SHP77 (cell line): ENCODE data around the gene CPEB4.

Source experiments
- DNase-seq, 2 experiments: peaks; one replicate each; lab custom pipeline; 2025; lab: John Stamatoyannopoulos, UW

CPEB4 gene

DNA sequence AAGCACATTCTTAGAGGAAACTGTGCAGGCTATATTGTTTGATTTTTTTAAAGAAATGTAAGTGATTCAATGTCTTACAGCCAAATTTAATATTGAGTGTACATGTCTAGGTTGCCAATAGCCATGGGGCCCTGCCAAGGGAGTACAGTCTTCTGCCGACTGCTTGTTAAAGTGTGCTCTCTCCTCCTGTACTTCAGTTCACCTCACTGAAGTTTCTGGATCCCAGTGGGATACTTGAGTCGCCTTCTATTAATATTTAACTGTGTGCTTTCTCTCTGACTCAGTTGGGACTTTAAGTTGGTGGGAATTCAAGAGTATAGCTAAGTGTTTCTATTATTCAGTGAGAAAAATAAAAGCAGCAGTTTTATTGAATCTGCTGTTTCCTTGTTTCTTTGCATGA lies 56.4 kb downstream of the CPEB4 start:
- no peak for DNase-seq

DNA sequence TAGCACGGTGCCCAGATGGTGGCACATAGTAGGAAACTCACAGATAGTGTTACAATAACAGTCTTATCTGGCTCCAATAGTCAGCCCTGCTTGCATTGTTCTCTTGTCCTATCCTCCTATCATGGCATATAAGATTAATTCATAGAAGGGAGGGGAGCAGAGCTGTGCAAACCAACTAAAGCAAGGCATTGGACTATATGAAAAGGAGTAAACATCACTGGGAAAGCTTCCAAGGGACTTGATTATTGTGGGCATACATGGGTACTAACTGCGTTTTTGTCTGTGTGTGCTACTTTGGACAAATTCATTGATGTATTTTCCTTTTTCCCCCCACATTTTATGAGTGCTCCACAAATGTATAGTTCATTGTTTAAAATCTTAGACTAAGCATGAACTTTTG lies 57.0 kb downstream of the CPEB4 start:
- no peak for DNase-seq

GRCh38 chr5:173946323-173946722 lies 58.2 kb downstream of the CPEB4 start:
- no peak for DNase-seq

GRCh38 chr5:173950829-173951228 lies 62.7 kb downstream of the CPEB4 start:
- no peak for DNase-seq

- DNase-seq, result no peak
Measured at GRCh38 chr5:173953528-173954090, 65.5 kb downstream of the CPEB4 start.

DNA sequence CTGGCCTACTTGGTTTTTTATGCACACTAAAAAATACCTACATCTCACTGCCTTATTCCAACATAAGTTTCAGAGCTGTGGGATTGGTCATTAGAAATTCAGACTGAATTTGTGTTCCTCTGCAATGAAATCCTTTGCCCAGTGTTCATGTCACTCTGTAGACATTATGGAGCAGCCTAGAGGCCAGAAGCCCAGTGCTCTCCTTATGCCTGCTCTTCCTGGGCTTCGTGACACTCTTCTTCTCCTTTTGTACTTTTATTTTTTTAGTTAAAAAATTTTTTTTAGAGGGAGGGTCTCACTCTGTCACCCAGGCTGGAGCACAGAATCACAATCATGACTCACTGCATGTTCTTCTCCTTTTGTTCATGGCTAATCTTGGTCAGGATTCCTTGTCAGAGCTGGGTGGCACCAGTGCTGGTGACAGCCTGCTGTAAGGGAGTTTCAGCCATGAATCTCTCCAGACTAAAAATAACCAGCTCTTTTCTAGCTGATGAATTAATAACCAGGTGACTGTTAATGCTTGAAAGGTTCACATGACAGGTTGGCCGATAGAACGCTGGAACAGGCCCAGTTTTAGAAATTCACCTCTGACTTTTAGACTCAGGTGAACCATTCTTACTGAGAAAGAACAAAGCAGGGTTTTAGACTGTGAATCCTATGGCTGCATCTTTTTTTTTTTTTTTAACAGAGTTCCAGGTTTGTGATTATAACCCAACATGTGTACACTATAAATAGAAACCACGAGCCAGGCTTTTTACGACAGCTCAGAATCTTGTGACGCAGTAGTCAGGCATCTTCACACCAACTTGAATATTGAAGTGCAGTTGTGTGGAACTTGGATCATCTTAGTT lies 66.7 kb downstream of the CPEB4 start:
- DNase-seq, result no peak

- no peak for DNase-seq
Measured at GRCh38 chr5:173960986-173961385, 72.8 kb downstream of the CPEB4 start.

- no peak for DNase-seq
Measured at GRCh38 chr5:173961418-173961817, 73.3 kb downstream of the CPEB4 start.

DNA sequence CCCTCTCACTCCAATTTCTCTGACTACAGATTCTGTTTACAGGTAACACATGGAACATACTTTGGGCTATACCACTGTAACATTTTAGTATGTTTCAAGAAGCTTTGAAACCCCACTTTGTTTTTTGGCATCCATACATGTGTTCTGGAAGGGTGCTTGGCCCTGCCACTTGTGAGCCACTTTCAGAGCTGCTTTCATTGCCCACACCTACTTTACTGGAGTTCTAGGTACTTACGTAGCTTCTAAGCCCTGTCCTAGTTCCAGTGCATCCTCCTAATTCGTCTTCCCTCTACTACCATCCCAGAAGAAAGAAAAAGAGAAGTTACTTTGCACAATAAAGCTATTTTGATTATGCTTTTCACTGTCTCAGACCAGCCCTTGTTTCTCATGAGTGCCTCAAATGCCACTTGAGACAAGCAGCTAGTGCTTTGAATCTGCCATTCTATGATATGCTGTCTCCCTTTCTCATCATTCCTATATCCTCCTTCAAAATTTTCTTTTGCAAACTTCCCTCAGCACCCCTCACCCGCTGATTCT lies 74.4 kb downstream of the CPEB4 start:
- DNase-seq, result no peak

DNA sequence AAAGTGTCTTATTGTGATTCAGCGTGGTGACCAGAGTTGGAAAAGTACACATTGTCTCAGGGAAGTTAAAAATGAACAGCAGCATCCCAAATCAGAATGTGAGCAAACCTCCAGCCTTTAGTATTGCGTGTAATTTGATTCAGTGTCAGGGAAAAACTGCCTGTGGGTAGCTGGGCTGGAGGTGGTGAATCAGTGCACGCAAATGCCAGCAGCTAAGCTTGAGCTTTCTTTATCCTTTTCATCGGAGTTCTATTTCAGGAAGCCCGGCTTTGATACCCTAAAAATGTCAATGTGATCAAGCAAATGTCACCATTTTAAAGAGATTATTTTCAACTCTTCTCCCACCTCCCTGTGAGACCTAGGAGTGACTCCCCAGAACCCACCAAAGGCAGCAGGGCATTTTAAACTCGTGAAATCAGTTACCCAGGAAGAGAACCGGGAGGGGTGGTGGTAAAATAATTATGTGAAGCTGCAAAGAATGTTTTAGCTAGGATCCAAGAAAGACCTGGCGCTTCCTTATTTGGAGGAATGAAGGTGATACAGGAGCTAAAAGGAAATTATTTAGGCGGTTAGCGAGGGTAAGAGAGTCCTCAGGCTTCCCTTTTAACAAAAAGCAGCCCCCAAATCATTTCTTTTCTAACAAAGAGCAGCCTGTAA lies 75.2 kb downstream of the CPEB4 start:
- no peak for DNase-seq

DNA sequence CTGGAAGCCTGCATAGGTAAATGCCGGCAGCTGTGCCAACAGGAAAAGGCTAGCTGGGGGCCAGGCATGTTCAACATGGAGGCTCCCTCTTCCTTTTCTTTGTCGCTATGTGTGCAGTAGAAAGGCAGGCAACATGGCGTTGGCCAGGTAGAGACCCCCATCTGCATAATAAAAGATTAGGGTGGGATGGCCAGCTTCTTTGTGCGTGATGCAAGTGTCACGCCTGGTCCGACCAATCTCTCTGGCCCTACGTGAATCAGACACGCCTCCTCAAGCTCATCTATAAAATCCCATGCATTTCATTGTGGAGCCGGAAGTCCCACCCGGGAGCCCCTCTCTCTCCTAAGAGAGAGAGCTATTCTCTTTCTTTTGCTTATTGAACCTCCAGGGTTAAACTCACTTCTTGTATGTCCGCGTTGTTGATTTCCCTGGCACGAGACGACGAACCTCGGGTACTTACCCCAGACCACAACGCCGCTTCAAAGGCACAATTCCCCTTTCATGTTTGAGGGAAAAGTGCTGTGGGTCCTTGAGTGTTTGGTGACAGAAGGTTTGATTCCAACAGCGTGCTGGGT lies 75.8 kb downstream of the CPEB4 start:
- DNase-seq, result peak in 1 of 2 experiments; percentile 41

DNA sequence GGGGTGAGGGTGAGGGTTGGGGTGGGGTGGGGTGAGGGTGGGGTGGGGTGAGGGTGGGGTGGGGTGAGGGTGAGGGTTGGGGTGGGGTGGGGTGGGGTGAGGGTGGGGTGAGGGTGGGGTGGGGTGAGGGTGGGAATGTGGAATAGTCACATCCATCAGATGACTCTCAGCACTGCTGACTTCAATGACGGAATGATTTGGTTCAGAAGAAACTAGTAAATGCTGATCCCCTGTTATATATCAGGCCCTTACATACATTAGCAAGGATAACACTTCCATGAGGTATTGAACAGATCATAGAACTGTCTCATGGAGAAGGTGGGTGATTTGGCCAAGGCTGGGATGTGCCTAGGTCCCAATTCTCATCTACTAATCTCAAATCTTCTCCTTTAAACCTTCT lies 76.4 kb downstream of the CPEB4 start:
- no peak for DNase-seq

- no peak for DNase-seq
Measured at GRCh38 chr5:173967241-173967640, 79.1 kb downstream of the CPEB4 start.

DNA sequence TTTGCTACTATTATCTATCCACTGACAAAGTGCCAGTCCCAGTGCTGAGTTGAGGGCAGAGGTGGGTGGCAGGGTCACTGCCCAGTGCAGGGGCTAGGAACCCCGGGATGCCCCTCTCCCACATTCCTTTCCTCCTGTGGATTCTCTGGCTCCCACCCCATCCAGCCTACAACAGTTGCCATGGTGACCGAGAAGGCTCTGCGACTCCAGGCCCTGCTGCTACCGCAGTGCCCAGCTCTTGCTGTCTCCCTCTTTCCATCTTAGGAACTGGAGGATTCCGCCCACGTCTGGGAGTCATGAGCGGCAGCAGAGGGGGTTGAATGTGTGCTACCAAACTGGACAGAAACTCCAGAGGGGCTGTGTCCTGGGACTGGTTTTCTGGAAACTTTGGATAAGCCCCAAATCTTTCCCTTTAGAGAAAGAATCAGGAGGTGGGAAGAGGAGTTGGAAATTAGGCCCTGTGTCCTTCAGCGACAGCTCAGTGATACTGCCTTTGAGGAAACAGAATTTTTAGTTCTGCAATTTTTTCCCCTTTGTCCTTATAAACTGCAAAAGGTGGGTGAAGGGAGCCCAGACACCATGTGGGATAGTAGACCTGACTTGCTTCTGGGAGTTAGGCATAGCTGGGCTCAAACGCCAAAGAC lies 80.1 kb downstream of the CPEB4 start:
- no peak for DNase-seq

- DNase-seq, result no peak
Measured at GRCh38 chr5:173969167-173970049, 81.3 kb downstream of the CPEB4 start.

DNA sequence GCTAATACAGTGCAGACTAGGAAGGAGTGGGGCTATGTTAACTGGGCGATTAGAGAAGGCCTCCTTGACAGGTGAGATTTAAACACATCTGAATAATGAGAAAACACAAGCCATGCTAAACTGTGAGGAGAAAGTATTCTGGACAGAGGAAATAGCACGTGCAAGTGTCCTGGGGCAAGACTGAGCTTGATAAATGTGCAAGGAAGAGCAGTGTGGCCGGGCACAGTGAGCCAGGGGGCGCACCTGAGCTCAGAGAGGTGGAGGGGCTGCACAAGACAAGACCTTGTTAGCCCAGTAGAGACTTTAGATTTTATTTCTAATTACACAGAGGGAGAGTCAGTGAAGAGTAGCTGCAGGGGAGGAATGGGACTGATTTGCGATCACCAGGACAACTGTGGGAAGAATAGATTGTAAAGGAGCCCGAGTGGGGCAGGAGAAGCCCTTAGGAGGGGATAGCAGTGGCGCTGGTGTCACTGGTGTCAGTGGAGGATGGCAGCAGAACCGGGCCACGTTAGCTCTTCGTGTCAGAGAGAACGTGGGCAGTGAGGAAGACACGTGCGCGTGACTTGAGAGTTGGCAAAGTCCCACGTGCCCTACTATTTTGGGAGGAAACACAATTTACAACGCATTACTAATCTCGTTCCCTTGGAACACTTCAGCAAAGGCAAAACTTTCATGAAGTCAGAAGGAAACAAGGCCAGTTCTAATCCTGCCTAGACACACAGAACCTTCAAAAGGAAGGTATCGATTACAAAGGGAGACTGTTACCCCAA lies 82.9 kb downstream of the CPEB4 start:
- no peak for DNase-seq

- no peak for DNase-seq
Measured at GRCh38 chr5:173971681-173972345, 83.7 kb downstream of the CPEB4 start.

DNA sequence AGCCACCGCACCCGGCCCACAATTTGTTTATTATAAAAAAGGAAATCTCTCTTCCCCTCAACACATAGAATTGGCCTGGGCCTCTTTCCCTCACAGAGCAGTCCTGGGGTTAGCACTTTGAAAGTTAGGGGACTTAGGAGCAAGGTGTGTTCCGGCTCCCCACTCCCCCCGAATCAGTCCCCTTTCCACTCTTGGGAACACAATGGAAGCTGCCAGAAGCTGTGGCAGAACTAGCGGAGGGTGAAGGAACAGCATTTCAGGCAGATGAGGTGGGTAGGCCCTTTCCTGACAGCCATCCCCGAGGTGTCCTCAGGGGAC lies 84.4 kb downstream of the CPEB4 start:
- no peak for DNase-seq

DNA sequence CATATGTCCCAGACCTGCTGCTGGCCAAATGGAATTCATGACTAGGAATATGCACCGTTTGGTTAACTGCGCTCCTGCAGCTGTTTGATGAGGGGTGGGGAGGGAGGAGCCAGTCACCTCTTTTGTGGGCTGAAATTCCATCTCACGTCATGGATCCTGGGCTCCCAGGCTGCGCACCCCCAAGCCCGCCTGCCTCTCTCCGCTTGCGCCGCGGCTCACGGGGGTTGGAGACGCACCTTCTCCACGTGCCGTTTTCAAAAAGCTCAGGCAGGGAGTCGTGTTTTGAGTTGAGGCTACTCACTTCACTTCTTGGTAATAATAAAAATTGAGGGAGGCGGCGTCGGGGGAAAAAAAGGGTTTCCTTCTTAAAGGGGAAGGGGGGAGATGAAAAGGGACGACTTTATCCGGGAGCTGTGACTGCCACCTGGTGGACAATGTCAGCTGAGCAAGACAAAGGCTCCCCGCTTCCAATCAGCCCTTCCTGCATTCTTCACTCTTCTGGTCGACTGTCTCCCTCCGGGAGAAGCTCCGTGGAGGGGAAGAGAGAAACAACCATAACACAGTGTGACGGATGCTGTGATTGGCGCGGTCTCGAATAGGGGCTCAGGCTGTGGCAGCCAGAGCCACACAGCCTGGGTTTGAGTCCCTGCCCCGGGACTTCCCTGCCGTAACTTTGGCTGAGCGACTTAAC lies 84.9 kb downstream of the CPEB4 start:
- DNase-seq, result peak; percentile 59 to 81
